GM23338 (cell line): Measurements from ENCODE around the gene OBI1.

Experiments
- ETS1 ChIP-seq: IDR thresholded peaks from 2 replicates; pipeline ENCODE4 v1.6.1; 2016; ENCODE audit warnings: antibody characterized with exemption
- EZH2 ChIP-seq: fragments of 200-600 bp; sonication (generic); IDR thresholded peaks from one replicate; pipeline ENCODE4 v1.8.0; 2017; ENCODE audit warnings: antibody characterized with exemption, mild to moderate bottlenecking, low read depth; ENCODE audit not compliant: unreplicated experiment
- EZH2phosphoT487 ChIP-seq: fragments of 200-600 bp; sonication (generic); IDR thresholded peaks from one replicate; pipeline ENCODE4 v1.8.1; 2018; ENCODE audit warnings: antibody characterized with exemption; ENCODE audit not compliant: unreplicated experiment
- JUNB ChIP-seq: IDR thresholded peaks from one replicate; pipeline ENCODE4 v1.6.1; 2016; ENCODE audit warnings: antibody characterized with exemption; ENCODE audit not compliant: unreplicated experiment
- NANOG ChIP-seq: IDR thresholded peaks from 2 replicates; pipeline ENCODE4 v1.6.1; 2016; ENCODE audit warnings: antibody characterized with exemption, borderline replicate concordance
- POLR2AphosphoS5 ChIP-seq: IDR thresholded peaks from 2 replicates; pipeline ENCODE4 v1.6.1; 2016; ENCODE audit warnings: antibody characterized with exemption, low read depth
- REST ChIP-seq: IDR thresholded peaks from one replicate; pipeline ENCODE4 v1.6.1; 2018; ENCODE audit warnings: antibody characterized with exemption; ENCODE audit not compliant: unreplicated experiment
- ZNF114 ChIP-seq: fragments of 250-450 bp; sonication (Bioruptor Pico); IDR thresholded peaks from 2 replicates; pipeline ENCODE4 v1.5.0; 2020; ENCODE audit warnings: mild to moderate bottlenecking, moderate library complexity
- ZNF462 ChIP-seq: fragments of 250-450 bp; sonication (Bioruptor Pico); IDR thresholded peaks from 2 replicates; pipeline ENCODE4 v1.5.0; 2020; ENCODE audit warnings: mild to moderate bottlenecking, moderate library complexity
- TF ChIP-seq, protein P1 (sequence below), 2 experiments: fragments of 200-600 bp in 1 of 2; sonication (generic) in 1 of 2; conservative IDR thresholded peaks; 2 replicates each; pipeline versions ENCODE4 v1.5.1 to v1.6.1; 2016 to 2017; ENCODE audit warnings: antibody characterized with exemption in 2 of 2, low read depth in 2 of 2, mild to moderate bottlenecking in 2 of 2, moderate library complexity in 1 of 2

- TF ChIP-seq, protein P1, sequence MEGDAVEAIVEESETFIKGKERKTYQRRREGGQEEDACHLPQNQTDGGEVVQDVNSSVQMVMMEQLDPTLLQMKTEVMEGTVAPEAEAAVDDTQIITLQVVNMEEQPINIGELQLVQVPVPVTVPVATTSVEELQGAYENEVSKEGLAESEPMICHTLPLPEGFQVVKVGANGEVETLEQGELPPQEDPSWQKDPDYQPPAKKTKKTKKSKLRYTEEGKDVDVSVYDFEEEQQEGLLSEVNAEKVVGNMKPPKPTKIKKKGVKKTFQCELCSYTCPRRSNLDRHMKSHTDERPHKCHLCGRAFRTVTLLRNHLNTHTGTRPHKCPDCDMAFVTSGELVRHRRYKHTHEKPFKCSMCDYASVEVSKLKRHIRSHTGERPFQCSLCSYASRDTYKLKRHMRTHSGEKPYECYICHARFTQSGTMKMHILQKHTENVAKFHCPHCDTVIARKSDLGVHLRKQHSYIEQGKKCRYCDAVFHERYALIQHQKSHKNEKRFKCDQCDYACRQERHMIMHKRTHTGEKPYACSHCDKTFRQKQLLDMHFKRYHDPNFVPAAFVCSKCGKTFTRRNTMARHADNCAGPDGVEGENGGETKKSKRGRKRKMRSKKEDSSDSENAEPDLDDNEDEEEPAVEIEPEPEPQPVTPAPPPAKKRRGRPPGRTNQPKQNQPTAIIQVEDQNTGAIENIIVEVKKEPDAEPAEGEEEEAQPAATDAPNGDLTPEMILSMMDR (conservative IDR thresholded peaks at IDR 0.05; ENCODE audit: low read depth in 2 of 2): no peak
- TF ChIP-seq ZNF114: no peak
- no peak for TF ChIP-seq NANOG
- TF ChIP-seq REST: no peak
- TF ChIP-seq POLR2AphosphoS5: no peak
- TF ChIP-seq EZH2phosphoT487: no peak
- no peak for TF ChIP-seq EZH2
- no peak for TF ChIP-seq JUNB
- no peak for TF ChIP-seq ETS1
- no peak for TF ChIP-seq ZNF462
These were observed 20.7 kb downstream of the OBI1 start for GRCh38 chr13:78638216-78638615.
